Peyer's patch (tissue), 4 donors: ENCODE measurements around the gene ANGPTL1. TPM values are rescaled to one million over a fixed set of nuclear protein-coding genes. Genes with fewer than 3 reads are reported as not detected.

Experiments
- DNase-seq, 3 donors: peaks; one replicate each; pipeline ENCODE4 v3.0.0-alpha.2; 2017 to 2019
- H3K27ac ChIP-seq, 4 donors: fragments of 200-600 bp; sonication (generic); one replicate each; pipeline ENCODE4 v1.5.1; 2016 to 2019
- H3K27me3 ChIP-seq, 2 donors: fragments of 200-600 bp; sonication (generic); one replicate each; pipeline ENCODE4 v1.5.1; 2019
- H3K36me3 ChIP-seq, 3 donors: fragments of 200-600 bp; sonication (generic); one replicate each; pipeline ENCODE4 v1.5.1; 2016 to 2019
- H3K4me1 ChIP-seq, 4 donors: fragments of 200-600 bp; sonication (generic); one replicate each; pipeline ENCODE4 v1.5.1; 2016 to 2019
- H3K4me3 ChIP-seq, 4 donors: fragments of 200-600 bp; sonication (generic); 1 replicate in 3 of 4; 2 replicates in 1 of 4; pipeline ENCODE4 v1.5.1; 2016 to 2019; ENCODE audit warnings: mild to moderate bottlenecking in 1 of 4
- H3K9me3 ChIP-seq, 4 donors: fragments of 200-600 bp; sonication (generic); one replicate each; pipeline ENCODE4 v1.5.1; 2016 to 2019; ENCODE audit warnings: mild to moderate bottlenecking in 1 of 4
- POLR2A ChIP-seq, 2 donors: fragments of 450-650 bp; IDR thresholded peaks; one replicate each; pipeline ENCODE4 v1.5.1; 2017; ENCODE audit warnings: antibody characterized with exemption in 2 of 2, mild to moderate bottlenecking in 2 of 2, moderate library complexity in 2 of 2
- total RNA-seq, 4 donors: library from RNA; depleted of rRNA; stranded (reverse); fragments of >200 nt; gene quantifications; one replicate each; pipeline ENCODE4 v1.1.0, GENCODE V29; 2016
- TF ChIP-seq, protein P1 (sequence below), 6 experiments: fragments of 450-650 bp in 4 of 6; fragments of 200-600 bp in 2 of 6; sonication (generic) in 1 of 6; IDR thresholded peaks; one replicate each; pipeline ENCODE4 v1.5.1; 2017 to 2019; ENCODE audit warnings: antibody characterized with exemption in 6 of 6, mild to moderate bottlenecking in 3 of 6, moderate library complexity in 1 of 6

ANGPTL1 gene
- total RNA-seq, 4 donors from 2014 or later: 7.2 to 17.0 (median 13.9) TPM

DNA sequence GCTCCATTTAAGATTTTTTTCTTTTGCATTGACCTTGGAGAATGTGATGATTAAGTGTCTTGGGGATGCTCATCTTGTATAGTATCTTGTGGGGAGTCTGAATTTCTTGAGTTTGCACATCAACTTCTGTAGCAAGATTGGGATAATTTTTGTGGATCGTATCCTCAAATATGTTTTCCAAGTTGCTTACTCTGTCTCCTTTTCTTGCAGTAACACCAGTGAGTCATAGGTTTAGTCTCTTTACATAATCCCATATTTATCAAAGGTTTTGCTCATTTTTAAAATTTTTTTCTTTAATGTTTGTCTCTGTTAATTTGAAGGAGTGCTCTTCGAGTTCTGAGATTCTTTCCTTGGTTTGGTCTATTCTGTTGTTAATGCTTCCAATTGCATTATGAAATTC lies 41.7 kb upstream of the ANGPTL1 start:
- Histone ChIP-seq H3K27ac (no peak overlapping the region), H3K36me3 (peaks cover 0 to 16% (median 0%) of the 10 kb centered on the region in 3 donors), H3K4me1 (no peaks in the 10 kb centered on the region), H3K9me3 (no peaks in the 10 kb centered on the region), H3K27me3 (no peaks in the 10 kb centered on the region), H3K4me3 (no peak overlapping the region)
- TF ChIP-seq, protein P1, sequence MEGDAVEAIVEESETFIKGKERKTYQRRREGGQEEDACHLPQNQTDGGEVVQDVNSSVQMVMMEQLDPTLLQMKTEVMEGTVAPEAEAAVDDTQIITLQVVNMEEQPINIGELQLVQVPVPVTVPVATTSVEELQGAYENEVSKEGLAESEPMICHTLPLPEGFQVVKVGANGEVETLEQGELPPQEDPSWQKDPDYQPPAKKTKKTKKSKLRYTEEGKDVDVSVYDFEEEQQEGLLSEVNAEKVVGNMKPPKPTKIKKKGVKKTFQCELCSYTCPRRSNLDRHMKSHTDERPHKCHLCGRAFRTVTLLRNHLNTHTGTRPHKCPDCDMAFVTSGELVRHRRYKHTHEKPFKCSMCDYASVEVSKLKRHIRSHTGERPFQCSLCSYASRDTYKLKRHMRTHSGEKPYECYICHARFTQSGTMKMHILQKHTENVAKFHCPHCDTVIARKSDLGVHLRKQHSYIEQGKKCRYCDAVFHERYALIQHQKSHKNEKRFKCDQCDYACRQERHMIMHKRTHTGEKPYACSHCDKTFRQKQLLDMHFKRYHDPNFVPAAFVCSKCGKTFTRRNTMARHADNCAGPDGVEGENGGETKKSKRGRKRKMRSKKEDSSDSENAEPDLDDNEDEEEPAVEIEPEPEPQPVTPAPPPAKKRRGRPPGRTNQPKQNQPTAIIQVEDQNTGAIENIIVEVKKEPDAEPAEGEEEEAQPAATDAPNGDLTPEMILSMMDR (IDR thresholded peaks at IDR 0.05): no peak
- no peak for TF ChIP-seq POLR2A (IDR thresholded peaks at IDR 0.05)
- no peak for DNase-seq

DNA sequence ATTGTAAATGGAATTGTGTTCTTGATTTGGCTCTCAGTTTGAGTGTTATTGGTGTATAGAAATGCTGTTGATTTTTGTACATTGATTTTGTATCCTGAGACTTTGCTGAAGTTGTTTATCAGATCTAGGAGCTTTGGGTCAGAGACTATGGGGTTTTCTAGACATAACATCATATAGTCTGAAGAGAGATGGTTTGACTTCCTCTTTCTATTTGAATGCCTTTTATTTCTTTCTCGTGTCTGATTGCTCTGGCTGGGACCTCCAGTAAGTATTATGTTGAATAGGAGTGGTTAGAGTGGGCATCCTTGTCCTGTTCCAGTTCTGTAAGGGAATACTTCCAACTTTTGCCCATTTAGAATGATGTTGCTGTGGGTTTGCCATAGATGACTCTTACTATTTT lies 39.1 kb upstream of the ANGPTL1 start:
- H3K36me3 ChIP-seq: peaks cover 0 to 36% (median 0%) of the 10 kb centered on the region in 3 donors
- no peak overlapping the region for H3K27ac ChIP-seq
- H3K4me1 ChIP-seq: no peaks in the 10 kb centered on the region
- DNase-seq: no peak
- no peaks in the 10 kb centered on the region for H3K9me3 ChIP-seq
- no peak for TF ChIP-seq POLR2A (IDR thresholded peaks at IDR 0.05)
- TF ChIP-seq, protein P1 (IDR thresholded peaks at IDR 0.05): no peak
- H3K4me3 ChIP-seq: no peak overlapping the region
- no peaks in the 10 kb centered on the region for H3K27me3 ChIP-seq

- Histone ChIP-seq H3K27ac (no peak overlapping the region), H3K4me1 (no peaks in the 10 kb centered on the region), H3K4me3 (no peak overlapping the region), H3K36me3 (peaks cover 0 to 30% (median 0%) of the 10 kb centered on the region in 3 donors), H3K9me3 (no peaks in the 10 kb centered on the region), H3K27me3 (no peaks in the 10 kb centered on the region)
- no peak for DNase-seq
- no peak for TF ChIP-seq POLR2A (IDR thresholded peaks at IDR 0.05)
- TF ChIP-seq, protein P1 (IDR thresholded peaks at IDR 0.05): no peak
Measured at GRCh38 chr1:178908358-178908757, 37.5 kb upstream of the ANGPTL1 start.

DNA sequence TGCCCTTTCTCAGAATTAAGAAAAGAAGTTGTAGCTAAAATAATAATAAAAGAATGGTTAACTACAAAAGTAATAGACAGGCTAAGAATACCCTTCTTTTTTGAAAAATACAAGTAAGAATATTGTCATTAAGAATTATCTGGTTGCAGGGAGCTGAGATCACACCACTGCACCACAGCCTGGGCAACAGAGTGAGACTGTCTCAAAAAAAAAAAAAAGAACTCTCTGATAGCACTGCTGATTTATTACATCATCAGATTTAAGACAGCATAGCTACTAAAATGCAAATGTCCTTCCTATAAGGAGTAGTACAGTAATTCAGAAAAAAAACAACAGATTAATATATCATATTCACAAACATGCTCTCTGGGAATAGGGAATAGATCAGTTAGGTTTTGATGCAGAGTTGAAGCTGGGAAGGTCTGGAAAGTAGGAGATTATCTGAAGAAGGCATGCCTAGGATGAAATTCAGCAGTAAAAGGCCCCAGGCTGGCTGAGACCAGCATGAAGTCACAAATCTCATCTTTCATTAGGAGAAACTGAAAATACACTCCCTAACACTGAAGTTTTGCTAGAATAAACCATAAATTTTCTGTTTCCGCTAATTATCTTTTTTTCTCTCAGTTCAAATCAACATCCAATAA lies 30.7 kb upstream of the ANGPTL1 start:
- no peak overlapping the region for H3K27ac ChIP-seq
- DNase-seq: no peak
- H3K27me3 ChIP-seq: no peaks in the 10 kb centered on the region
- H3K9me3 ChIP-seq: no peaks in the 10 kb centered on the region
- TF ChIP-seq POLR2A (IDR thresholded peaks at IDR 0.05): no peak
- TF ChIP-seq, protein P1 (IDR thresholded peaks at IDR 0.05): no peak
- H3K36me3 ChIP-seq: peaks cover 0 to 11% (median 2%) of the 10 kb centered on the region in 3 donors
- no peak overlapping the region for H3K4me3 ChIP-seq
- no peaks in the 10 kb centered on the region for H3K4me1 ChIP-seq

DNA sequence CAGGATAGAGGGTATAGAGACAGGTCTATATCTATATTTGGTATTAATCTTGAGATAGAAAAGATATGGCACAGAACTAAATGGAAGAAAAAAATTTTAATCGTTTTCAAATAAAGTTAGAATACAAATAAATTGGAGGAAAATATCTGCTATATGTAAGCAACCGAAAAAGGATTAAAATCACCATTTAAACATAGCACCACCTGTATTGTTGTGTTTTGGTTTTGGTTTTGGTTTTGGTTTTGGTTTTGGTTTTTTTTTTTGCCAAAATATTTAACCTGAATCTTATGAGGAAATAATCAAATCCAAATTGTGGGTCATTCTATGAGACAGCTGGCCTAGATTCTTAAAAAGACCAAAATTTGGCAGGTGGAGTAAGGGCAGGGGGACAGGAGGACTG lies 28.5 kb upstream of the ANGPTL1 start:
- Histone ChIP-seq H3K9me3 (no peaks in the 10 kb centered on the region), H3K4me3 (no peak overlapping the region), H3K4me1 (no peaks in the 10 kb centered on the region), H3K36me3 (peaks cover 0 to 10% (median 2%) of the 10 kb centered on the region in 3 donors), H3K27me3 (no peaks in the 10 kb centered on the region), H3K27ac (no peak overlapping the region)
- no peak for DNase-seq
- TF ChIP-seq POLR2A (IDR thresholded peaks at IDR 0.05): no peak
- TF ChIP-seq, protein P1 (IDR thresholded peaks at IDR 0.05): no peak
